Iris pigment epithelial cell (primary cell): ENCODE measurements around the gene FOXN3.

Experiments
- DNase-seq: peaks from one replicate; pipeline ENCODE4 v3.0.0-alpha.2; 2011; ENCODE audit warnings: low read depth

The FOXN3 gene

DNA sequence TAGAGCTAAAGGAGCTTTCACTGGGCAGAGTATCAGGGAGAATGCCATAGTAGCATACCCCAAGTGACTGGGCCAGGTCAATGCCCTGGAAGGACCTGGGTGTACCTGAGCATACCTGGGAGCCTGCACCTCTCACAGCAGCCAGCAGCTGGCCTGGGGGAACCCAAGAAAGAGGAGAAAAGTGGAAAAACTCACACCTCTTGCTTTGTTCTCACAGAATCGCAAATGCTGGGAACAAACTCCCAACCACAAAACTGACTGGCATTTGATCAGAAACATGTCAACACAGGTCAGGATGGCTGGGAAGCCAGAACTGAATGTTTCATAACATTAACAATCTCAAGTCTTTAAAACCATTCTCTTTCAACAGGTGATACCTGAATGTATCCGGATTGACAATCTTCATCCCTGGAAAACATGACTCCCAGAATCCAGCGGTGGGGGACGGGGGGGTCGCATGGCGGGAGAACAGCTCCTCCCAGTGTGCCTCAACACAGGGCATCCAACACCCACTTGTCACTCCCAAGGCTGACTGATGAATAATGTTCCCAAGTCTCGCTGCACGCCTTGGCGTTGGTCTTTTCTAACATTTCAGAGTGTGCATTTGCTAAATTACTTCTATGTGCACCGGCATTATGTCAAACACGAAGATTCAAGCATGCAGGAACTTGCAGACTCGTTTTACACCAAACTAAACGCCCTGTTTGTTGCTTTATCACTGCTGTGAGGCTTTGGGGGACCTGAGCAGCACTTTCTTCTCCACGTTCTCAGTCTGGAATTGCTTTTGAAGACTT is 7.9 kb downstream of the FOXN3 start:
- DNase-seq, result peak; percentile 61

DNA sequence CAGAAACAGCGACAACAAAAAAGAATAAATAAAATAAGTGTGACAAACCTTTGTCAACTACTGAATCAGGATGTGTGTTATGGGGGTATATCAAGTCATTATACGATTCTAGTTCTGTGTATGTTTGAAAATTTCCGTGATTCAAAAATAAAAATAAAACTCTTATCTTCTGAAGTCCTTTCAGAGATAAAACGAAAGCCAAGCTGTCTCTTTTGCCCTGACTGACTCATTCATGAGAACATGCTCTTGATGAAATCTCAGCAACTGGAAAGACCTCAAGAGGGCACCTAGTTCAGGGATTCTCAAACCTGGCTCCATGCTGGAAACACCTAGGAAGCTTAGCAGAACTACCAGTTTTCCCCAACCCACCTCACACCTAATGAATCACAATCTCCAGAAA is 9.2 kb downstream of the FOXN3 start:
- peak; percentile 84 for DNase-seq

DNA sequence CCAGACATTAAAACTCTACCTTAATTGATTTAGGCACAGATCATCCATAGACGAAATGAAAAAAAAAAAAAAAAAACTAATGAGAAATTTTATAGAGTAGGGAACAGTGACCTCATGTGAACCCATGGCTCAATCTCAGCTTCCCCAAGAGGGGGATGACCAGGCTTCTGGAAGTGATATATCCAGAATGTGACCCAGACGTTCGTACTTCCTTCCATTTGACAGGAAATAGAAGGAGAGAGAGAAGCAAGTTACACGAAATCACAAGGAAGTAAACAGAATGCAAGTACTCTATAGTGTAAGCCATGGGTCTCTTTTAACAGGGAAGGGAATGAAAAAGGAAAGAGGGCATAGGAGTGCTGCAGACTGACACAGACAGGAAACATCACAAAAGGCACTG is 10.1 kb downstream of the FOXN3 start:
- DNase-seq, result no peak

DNA sequence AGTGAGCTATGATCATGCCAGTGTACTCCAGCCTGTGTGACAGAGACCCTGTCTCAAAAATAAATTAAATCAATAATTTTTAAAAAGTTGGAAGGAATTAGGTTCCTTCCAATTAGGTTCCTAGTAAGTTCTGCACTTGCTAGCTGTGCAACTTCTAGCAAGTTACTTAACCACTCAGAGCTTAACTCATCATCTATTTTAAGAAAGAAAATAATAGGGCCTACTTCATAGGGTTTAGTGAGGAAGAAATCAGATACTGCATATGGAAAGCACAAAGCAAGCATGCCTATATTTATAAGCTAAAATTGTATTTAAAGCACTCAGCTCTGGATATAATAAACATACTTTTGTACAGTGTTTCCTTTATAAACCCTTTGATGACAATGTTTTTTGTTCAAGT is 10.7 kb downstream of the FOXN3 start:
- no peak for DNase-seq

DNA sequence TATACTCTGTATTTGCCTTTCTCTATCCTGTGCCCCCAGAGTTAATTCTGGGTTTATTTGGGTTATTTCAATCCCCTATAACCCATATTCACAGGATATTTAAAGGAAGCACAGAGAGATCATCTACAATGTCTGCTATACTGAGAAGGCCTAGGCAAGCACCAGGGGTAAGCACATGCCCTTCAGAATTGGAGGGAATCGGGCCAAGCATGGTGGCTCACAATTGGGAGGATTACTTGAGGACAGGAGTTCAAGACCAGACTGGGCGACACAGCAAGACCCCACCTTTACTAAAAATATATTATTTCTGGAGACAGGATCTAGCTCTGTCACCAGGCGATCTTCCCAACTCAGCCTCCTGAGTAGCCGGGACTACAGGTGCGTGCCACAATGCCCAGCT is 11.3 kb downstream of the FOXN3 start:
- DNase-seq, result no peak

DNA sequence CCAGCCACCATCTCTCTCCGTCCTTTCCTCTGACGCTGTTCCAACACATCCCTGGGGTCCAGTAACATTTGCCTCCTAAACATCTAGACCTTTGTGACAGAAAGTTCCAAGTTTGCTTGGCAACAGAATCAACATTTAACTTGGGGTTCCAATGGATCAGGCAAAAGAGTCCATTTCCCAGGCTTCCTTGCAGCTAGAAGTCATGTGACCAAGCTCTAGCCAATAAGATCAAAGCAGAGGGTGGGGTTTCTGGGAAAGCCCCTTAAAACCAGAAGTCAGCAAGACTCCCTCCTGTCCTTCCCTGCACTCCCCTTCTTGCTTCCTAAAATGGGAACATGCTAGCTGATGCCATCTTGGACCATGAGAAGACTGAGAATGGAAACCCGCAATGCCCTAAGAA is 14.7 kb downstream of the FOXN3 start:
- no peak for DNase-seq

DNA sequence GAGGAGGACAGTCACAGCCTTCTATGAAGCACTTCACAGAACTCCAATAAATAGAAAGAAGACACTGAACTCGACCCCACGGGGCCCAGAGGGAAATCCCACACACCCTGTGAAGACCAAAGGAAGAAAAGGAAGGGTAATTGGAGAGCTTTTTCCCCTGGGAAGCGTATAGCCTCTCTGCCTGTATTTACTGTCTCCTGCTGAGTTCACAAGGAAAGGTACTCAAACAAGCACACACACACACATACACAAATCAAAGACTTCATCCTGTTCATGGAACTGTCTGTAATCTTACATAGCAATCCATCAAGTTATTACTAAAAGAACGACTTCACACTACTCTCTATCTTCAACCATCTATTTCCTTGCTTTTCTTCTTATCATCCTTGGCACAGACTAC is 15.3 kb downstream of the FOXN3 start:
- no peak for DNase-seq

DNA sequence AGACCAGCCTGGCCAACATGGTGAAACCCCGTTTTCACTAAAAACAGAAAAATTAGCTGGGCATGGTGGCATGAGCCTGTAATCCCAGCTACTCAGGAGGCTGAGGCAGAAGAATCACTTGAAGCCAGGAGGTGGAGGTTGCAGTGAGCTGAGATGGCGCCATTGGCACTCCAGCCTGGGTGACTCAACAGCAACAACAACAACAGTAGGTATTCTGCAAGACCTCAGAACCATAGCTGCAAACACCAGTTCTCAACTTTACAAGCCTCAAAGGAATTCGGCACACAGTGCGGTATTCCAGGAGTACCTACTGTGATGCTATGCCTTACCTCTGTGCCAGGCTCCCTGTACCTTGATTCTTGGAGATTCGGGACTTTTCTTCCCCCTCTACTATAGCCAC is 15.8 kb downstream of the FOXN3 start:
- peak; percentile 26 for DNase-seq

DNA sequence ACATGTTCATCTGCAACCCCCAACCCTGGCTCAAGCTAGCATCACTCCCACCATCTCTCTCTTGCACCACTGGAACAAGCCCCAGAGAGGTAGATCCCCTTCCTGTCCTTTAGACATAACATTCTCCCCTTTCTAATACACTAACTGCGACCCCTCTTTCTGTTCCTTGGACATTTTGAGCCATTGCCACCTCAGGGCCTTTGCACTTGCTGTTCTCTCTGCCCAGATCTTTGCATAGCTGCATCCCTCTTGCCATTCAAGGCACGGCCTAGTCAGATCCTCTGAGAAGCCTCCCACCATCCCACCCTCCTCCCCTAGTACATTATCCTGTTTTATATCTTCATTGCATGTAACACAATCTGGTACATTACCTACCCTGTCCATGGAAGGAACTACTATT is 16.5 kb downstream of the FOXN3 start:
- no peak for DNase-seq

DNA sequence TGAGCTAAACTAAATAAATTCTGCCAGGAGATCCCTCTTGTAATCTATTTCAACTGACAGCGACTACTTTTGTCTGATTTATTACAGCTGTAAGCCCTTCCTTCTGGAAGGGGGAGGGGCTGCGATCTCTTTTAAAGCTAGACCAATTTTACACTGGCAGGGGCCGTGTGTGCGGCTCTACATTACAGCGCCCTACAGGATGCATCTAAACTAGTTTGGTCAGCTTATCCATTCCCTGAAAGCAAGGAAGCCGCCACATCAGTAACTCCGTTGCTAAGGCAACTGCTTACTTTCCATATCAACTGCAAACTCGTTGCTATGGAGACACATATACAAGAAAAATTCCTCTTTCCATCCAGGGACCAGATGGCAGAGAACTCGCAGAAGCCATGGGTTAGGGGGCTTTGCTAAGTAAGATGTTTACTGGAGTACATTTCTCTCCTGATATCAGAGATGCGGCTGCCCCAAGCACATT is 17.4 kb downstream of the FOXN3 start:
- DNase-seq, result peak; percentile 90

DNA sequence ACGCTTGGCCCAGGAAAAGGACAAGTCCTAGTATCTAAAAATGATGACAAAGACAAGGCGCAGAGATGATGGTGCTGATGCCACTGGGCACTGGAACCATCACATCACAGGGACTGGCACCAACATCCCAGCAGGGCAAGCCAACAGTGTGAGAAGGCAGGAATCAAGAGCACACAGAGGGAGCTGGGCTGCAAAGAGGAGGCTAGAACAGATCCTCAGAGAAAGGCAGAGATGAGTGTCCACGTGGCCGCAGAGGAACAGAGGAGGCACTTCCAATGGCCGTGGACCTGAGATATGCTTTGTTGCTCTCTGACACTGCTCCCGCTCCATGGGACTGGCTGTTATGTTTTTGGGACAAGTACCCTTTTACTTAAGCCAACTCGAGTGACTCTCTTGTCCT is 17.9 kb downstream of the FOXN3 start:
- DNase-seq, result no peak

DNA sequence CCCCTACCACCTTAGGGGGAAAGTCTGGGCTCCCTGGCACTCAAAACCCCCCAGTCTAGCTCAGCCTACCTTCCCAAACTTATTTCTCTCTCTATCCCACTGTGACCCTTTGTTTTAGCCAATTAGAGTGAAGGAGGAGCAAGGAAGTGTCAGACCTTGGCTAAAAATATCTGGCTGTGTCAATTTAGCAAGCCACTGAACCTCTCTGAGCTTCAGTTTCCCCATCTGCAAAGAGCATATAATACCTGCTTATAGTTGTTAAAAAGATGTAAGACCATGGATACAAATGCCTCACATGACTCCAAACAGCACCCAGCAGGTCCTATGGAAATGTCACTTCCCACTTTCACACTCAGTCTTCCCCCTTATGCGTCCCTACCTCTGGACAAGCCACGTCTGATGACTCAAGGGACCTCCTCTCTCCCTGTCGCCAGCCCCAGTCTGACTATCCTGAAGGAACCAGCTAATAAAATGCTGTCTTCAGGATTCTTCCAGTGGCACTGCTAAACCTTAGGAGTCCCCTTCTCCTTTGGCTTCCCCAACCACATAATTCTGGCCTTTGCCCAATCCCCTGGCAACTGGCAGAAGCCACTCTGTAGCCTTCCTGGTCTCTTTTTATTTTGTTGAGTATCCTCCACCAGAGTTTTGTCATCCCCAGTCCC is 19.3 kb downstream of the FOXN3 start:
- DNase-seq, result no peak

DNA sequence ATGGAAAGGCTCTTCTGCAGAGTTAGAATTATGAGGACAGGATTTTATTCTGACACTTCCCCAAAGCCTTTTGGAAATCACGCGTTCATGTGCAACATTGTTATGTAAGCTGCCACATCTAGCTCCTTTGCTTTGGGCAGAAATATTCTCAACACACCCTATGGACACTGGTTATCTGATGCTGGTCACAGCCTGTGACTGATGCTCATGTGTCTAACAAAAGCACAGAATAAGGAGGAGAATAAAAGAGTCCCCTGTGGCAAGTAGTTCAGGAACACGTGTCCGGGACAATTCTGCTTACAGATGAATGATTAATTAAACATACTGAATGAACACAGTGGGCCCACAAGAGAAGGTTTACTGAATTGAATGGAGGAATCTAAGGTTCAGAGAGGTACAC is 22.1 kb downstream of the FOXN3 start:
- DNase-seq, result no peak

DNA sequence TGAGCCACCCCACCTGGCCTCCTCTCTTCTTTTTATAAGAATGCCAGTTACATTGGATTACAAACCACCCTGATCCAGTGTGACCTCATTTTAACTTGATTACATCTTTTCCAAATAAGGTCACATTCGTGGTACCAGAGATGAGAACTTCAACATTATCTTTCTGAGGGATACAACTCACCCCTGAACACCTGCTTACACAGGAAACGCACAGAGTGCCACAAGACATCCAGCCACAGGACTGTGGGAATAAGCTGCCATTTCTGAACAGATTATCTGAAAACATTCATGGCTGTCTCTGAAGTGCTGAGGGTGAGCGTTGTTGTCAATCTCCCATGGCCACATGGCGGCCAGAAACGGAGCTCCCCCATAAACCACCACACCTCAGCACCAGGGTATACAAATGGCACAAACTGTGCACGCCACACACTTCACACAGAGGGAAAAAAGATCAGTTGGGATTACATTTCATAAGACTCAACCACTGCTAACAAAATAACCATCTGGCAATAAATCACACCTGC is 23.7 kb downstream of the FOXN3 start:
- no peak for DNase-seq

DNA sequence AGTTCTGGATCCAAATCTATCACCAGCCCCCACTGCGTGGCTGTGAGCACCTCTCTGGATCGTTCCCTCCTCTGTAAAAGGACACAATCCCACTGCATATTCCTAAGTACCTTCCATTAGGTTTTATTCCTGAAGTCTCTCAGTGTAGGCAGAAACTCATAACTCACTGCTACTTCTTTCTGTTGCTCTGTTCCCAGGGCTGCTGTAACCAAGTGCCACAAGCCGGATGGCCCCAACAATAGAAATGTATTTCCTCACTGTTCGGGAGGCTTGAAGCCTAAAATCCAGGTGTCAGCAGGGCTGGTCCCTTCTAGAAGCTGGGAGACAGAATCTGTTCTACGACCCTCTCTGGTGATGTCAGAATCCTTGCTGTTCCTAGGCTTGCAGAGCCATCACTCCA is 24.9 kb downstream of the FOXN3 start:
- no peak for DNase-seq

DNA sequence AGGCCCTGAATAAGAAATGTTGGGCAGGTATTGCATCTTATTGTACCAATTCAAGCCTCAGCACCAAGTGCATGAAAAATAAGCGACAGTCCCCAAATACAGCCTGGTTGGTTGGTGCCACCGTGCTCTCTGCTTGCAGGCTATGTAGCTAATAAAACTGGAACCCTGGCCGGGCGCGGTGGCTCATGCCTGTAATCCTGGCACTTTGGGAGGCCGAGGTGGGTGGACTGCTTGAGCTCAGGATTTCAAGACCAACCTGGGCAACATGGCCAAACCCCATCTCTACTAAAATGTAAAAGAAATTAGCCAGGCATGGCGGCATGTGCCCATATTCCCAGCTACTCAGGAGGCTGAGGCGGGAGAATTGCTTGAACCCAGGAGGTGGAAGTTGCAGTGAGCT is 25.5 kb downstream of the FOXN3 start:
- no peak for DNase-seq

DNA sequence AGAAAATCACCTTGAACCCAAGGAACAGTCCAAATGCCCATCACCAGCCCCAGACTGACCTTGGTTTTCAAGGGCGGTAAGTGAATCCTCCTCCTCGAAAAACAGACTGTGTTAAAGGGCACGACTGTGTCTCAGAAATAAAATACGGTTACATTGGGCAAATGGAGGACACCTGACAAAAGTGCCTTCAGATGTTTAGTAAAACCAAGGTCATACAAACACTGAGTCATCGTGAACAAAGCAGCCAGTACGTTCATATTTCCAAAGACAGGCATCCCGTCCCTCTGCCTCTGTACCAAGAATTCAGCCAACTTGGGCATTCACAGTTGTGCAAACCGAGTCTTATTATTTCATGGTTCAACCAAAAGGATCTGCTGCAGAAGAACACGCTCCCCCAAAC is 25.9 kb downstream of the FOXN3 start:
- DNase-seq, result peak; percentile 67

DNA sequence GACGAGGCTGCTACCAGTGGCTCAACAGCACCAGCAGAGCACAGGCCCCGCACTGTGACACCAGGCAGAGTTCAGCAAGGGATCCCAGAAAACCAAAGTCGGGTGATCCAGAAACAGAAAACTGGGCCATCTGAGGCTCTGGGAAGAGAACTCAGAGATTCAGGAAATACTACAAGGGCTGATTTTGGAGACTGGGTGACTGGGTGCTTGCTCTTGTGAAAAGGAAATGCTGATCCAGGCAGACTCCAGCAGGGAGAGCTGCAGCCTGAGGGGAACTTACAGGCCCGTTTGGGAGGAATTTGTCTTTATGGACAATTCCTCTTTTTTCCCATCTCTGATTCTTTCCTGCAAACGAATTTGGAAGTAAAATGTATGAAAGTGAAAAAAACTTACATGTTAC is 28.2 kb downstream of the FOXN3 start:
- DNase-seq, result peak; percentile 15

DNA sequence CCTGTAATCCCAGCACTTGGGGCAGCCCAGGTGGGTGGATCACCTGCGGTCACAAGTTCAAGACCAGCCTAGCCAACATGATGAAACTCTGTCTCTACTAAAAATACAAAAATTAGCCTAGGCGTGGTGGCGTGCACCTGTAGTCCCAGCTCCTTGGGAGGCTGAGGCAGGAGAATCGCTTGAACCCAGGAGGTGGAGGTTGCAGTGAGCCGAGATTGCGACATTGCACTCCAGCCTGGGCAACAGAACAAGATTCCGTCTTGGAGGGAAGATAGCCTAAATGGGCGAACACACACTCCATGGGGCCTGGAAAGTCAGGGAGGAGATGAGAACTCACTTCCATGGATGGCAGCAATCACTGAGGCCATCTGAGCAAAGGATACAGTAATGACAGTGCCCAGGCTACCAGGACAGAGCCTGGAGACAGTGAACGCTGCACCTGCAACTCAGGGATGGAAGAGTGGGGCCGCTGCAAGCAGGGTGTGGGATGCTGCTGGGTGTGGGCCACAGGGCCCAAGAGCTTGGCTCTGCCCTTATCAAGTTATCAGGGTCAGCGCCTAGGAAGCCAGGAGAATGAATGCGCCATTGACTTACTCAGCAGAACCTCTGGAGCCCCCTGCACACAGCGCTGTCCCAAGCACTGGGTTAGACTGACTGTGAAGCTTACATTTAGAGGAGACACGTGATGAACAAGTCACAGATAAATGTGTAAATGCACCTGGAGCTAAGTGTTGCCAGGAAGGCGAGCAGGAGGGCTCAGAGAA is 28.9 kb downstream of the FOXN3 start:
- DNase-seq, result no peak

DNA sequence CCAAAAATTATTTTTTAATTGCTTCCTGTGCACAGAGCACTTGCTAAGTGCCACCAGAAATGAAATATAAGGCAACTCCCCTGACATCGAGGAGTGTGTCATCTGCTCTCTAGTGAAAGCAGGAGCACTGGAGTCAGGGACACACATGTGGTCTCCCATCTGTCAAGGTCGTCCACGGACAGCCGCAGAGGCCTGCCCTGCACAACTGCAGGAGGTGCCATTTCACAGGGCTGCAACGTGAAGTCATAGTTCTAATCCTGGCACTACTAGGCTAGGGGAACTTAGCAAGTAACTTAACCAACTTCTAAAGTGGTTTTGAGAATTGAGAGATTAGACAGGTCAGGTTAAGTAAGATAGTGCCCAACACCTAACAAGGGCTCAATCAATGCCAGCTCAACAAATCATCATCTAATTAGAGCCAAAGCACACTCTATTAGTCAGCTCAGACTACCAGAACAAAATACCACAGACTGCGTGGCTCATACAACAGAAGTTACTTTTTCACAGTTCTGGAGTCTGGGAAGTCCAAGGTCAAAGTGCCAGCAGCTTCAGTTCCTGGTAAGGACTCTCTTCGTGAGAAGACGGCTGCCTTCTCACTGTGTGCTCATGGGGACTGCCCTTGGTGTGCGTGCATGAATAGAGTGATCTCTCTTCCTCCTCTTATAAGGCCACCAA is 30.7 kb downstream of the FOXN3 start:
- DNase-seq, result peak; percentile 45

DNA sequence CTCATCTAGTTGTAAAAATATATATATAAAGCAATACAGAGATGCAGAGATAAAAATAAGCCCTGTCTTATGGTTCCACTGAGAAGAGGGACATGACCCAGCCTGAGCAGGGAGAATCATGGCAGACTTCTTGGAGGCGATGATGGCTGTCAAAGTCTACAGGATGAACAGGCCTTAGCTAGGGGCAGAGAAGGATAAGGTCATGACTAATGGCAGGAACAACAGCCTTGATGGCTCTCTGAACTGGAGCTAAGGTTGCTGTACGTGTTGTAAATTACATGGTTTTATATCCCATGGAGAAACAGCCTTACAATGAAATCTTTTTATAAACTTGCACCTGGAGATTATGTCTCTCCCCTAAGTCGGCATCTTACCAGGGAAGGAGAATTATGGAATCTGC is 32.4 kb downstream of the FOXN3 start:
- no peak for DNase-seq

DNA sequence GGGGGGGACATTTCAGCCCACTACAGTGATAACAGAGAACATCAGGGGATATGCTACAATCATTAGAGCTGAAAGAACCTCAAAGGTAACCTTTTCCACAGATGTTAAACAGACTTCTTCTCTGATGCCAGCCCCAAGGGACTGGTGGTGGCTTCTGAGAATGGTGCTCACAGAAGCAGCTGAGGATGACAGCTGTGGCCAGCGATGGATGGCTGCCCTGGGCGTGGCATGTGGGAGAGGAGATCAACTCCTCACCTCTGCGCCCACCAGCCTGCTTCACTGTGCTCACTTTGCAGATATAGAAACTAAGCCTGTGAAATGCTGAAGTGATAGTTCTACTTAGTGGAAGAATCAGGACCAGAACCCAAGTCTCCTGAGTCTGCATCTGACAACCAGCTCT is 33.0 kb downstream of the FOXN3 start:
- no peak for DNase-seq
